A673 (cell line): ENCODE data around the gene NEDD4L.

Experiments
- CTCF ChIP-seq: fragments of 300-800, 200-600 bp; sonication (generic); conservative IDR thresholded peaks from 2 replicates; pipeline ENCODE4 v1.5.1; 2017; ENCODE audit warnings: low read depth, mild to moderate bottlenecking, antibody characterized with exemption, low read length, moderate library complexity, mixed read lengths
- EZH2 ChIP-seq: fragments of 200-600 bp; sonication (generic); IDR thresholded peaks from 2 replicates; pipeline ENCODE4 v1.6.1; 2017; ENCODE audit warnings: borderline replicate concordance, low read depth, mild to moderate bottlenecking, mixed read lengths, antibody characterized with exemption, low read length; ENCODE audit not compliant: poor library complexity, severe bottlenecking

- TF ChIP-seq CTCF = no peak
- TF ChIP-seq EZH2 = no peak
These were observed 122.3 kb downstream of the NEDD4L start for GRCh38 chr18:58166278-58166844.
